GM21619 (cell line): ENCODE data around the gene AFF3.
"Not testable (repeated sequence)": the region's sequence is repeated elsewhere in the genome, so short reads cannot be mapped to it uniquely, and the experiment has no call there.

Source experiments
- ATAC-seq: cut with Tn5 transposase; IDR thresholded peaks from one replicate; pipeline ENCODE4 v1.9.1; 2021; ENCODE audit not compliant: unreplicated experiment

The AFF3 gene

GRCh38 chr2:99940963-99941362 lies 201.4 kb downstream of the AFF3 start:
- ATAC-seq = no peak

GRCh38 chr2:99939135-99939534 lies 203.3 kb downstream of the AFF3 start:
- no peak for ATAC-seq

- ATAC-seq = no peak
Observed at GRCh38 chr2:99938250-99938649, 204.1 kb downstream of the AFF3 start.

- ATAC-seq = no peak
Observed at GRCh38 chr2:99936065-99936464, 206.3 kb downstream of the AFF3 start.

- no peak for ATAC-seq
Observed at GRCh38 chr2:99935662-99936061, 206.7 kb downstream of the AFF3 start.

GRCh38 chr2:99933894-99934650 lies 208.3 kb downstream of the AFF3 start:
- no peak for ATAC-seq

GRCh38 chr2:99933491-99933890 lies 208.9 kb downstream of the AFF3 start:
- ATAC-seq = not testable (repeated sequence)

GRCh38 chr2:99928470-99929053 lies 213.8 kb downstream of the AFF3 start:
- ATAC-seq = no peak

- ATAC-seq = not testable (repeated sequence)
Observed at GRCh38 chr2:99927690-99928207, 214.6 kb downstream of the AFF3 start.

- no peak for ATAC-seq
Observed at GRCh38 chr2:99926986-99927385, 215.4 kb downstream of the AFF3 start.

GRCh38 chr2:99925960-99926359 lies 216.4 kb downstream of the AFF3 start:
- ATAC-seq = no peak

GRCh38 chr2:99922664-99923063 lies 219.7 kb downstream of the AFF3 start:
- no peak for ATAC-seq

- ATAC-seq = no peak
Observed at GRCh38 chr2:99921903-99922302, 220.5 kb downstream of the AFF3 start.

- ATAC-seq = no peak
Observed at GRCh38 chr2:99918389-99918788, 224.0 kb downstream of the AFF3 start.

GRCh38 chr2:99915108-99915675 lies 227.2 kb downstream of the AFF3 start:
- ATAC-seq = no peak

- ATAC-seq = no peak
Observed at GRCh38 chr2:99911736-99912135, 230.7 kb downstream of the AFF3 start.

- ATAC-seq = no peak
Observed at GRCh38 chr2:99910902-99911301, 231.5 kb downstream of the AFF3 start.

GRCh38 chr2:99905636-99906035 lies 236.8 kb downstream of the AFF3 start:
- no peak for ATAC-seq

- no peak for ATAC-seq
Observed at GRCh38 chr2:99905025-99905424, 237.4 kb downstream of the AFF3 start.

- ATAC-seq = no peak
Observed at GRCh38 chr2:99903981-99904380, 238.4 kb downstream of the AFF3 start.

- ATAC-seq = no peak
Observed at GRCh38 chr2:99900556-99900955, 241.8 kb downstream of the AFF3 start.

GRCh38 chr2:99899882-99900281 lies 242.5 kb downstream of the AFF3 start:
- ATAC-seq = no peak
